SK-N-SH (cell line): ENCODE data around the gene CFDP1. TPM values are rescaled to one million over a fixed set of nuclear protein-coding genes. Genes with fewer than 3 reads are reported as not detected.
"Not testable (repeated sequence)": the region's sequence is repeated elsewhere in the genome, so short reads cannot be mapped to it uniquely, and the experiment has no call there.

Experiments
- CTCF ChIA-PET: fragments of 300-600, 350-600 bp; formaldehyde crosslinking; extraction: SDS; loops from one replicate; lab custom pipeline; 2021; lab: Yijun Ruan, JAX
- POLR2A ChIA-PET: fragments of 350-600 bp; sonication (Branson Sonifier 250); formaldehyde crosslinking; extraction: SDS; loops from one replicate; lab custom pipeline; 2020; ENCODE audit warnings: antibody characterized with exemption, inconsistent platforms; lab: Yijun Ruan, JAX
- DNase-seq: peaks from one replicate; pipeline ENCODE4 v3.0.0; 2012
- H2AFZ ChIP-seq: fragments of 200-600 bp; sonication (generic); 2 replicates; pipeline ENCODE4 v1.8.1; 2016; ENCODE audit warnings: antibody characterized with exemption, mild to moderate bottlenecking, low read depth
- H3F3A ChIP-seq: fragments of 200-600 bp; sonication (generic); replicated peaks from 2 replicates; pipeline ENCODE3; 2016; ENCODE audit warnings: antibody characterized with exemption, mild to moderate bottlenecking; ENCODE audit not compliant: insufficient read depth
- H3K27ac ChIP-seq, 2 experiments: fragments of 200-500 bp in 1 of 2; fragments of 200-600 bp in 1 of 2; sonication (Bioruptor generic) in 1 of 2; sonication (generic), shearing (Covaris generic) in 1 of 2; 2 replicates each; pipeline versions ENCODE4 v1.5.1 to v1.6.1; 2014 to 2016; ENCODE audit warnings: low read depth in 2 of 2, inconsistent platforms in 1 of 2, low read length in 1 of 2, mild to moderate bottlenecking in 1 of 2, mixed read lengths in 1 of 2
- H3K27me3 ChIP-seq: fragments of 200-600 bp; sonication (generic), shearing (Covaris generic); 2 replicates; pipeline ENCODE4 v1.6.1; 2016; ENCODE audit warnings: mixed run types; ENCODE audit not compliant: insufficient read depth
- H3K36me3 ChIP-seq, 2 experiments: fragments of 200-500 bp in 1 of 2; fragments of 200-600 bp in 1 of 2; sonication (Bioruptor generic) in 1 of 2; sonication (generic) in 1 of 2; replicated peaks in 1 of 2; 2 replicates each; pipeline versions ENCODE3 to v1.5.1; 2014 to 2016; ENCODE audit warnings: low read length in 1 of 2, mild to moderate bottlenecking in 1 of 2; ENCODE audit not compliant: insufficient read depth in 2 of 2, control insufficient read depth in 1 of 2
- H3K4me1 ChIP-seq, 2 experiments: fragments of 200-500 bp in 1 of 2; fragments of 200-600 bp in 1 of 2; sonication (Bioruptor generic) in 1 of 2; sonication (generic), shearing (Covaris generic) in 1 of 2; 2 replicates each; pipeline versions ENCODE4 v1.5.1 to v1.6.1; 2014 to 2016; ENCODE audit warnings: low read depth in 1 of 2, low read length in 1 of 2, mixed run types in 1 of 2; ENCODE audit not compliant: insufficient read depth in 2 of 2, control insufficient read depth in 1 of 2
- H3K4me2 ChIP-seq: fragments of 200-600 bp; sonication (generic), shearing (Covaris generic); 2 replicates; pipeline ENCODE4 v1.6.1; 2017; ENCODE audit warnings: mixed run types
- H3K4me3 ChIP-seq, 2 experiments: fragments of 200-500 bp in 1 of 2; fragments of 200-600 bp in 1 of 2; sonication (Bioruptor generic) in 1 of 2; sonication (generic), shearing (Covaris generic) in 1 of 2; 2 replicates each; pipeline versions ENCODE4 v1.5.1 to v1.8.1; 2014 to 2016; ENCODE audit warnings: low read depth in 2 of 2, inconsistent platforms in 1 of 2, low read length in 1 of 2, mild to moderate bottlenecking in 1 of 2, mixed read lengths in 1 of 2, moderate library complexity in 1 of 2
- H3K79me2 ChIP-seq: fragments of 200-600 bp; sonication (generic); 2 replicates; pipeline ENCODE4 v1.8.1; 2017; ENCODE audit warnings: mild to moderate bottlenecking; ENCODE audit not compliant: insufficient read depth
- H3K9ac ChIP-seq: fragments of 200-600 bp; sonication (generic); 2 replicates; pipeline ENCODE4 v1.6.1; 2017; ENCODE audit warnings: mixed run types
- H3K9me2 ChIP-seq: fragments of 200-600 bp; sonication (generic); 2 replicates; pipeline ENCODE4 v1.6.1; 2017; ENCODE audit warnings: mixed run types
- H3K9me3 ChIP-seq: fragments of 200-600 bp; sonication (generic); 2 replicates; pipeline ENCODE4 v1.6.1; 2017; ENCODE audit warnings: mixed run types, mild to moderate bottlenecking, moderate library complexity
- H4K20me1 ChIP-seq: fragments of 200-600 bp; sonication (generic); 2 replicates; pipeline ENCODE4 v1.6.1; 2017; ENCODE audit warnings: mild to moderate bottlenecking, mixed run types; ENCODE audit not compliant: insufficient read depth
- CTCF ChIP-seq: fragments of 200-600 bp; sonication (generic); IDR thresholded peaks from 2 replicates; pipeline ENCODE4 v1.6.1; 2017; ENCODE audit warnings: antibody characterized with exemption, mild to moderate bottlenecking, moderate library complexity
- EZH2phosphoT487 ChIP-seq: fragments of 200-600 bp; sonication (generic); IDR thresholded peaks from 2 replicates; pipeline ENCODE4 v1.6.1; 2017; ENCODE audit warnings: low read depth, mixed run types, mild to moderate bottlenecking, antibody characterized with exemption, moderate library complexity, borderline replicate concordance
- FOSL2 ChIP-seq: IDR thresholded peaks from 2 replicates; pipeline ENCODE4 v1.4.0; 2012; ENCODE audit warnings: low read depth, mild to moderate bottlenecking, moderate library complexity, borderline replicate concordance
- JUND ChIP-seq: IDR thresholded peaks from 2 replicates; pipeline ENCODE4 v1.4.0; 2012
- TCF12 ChIP-seq: IDR thresholded peaks from 2 replicates; pipeline ENCODE4 v1.4.0; 2012
- TEAD4 ChIP-seq: IDR thresholded peaks from 2 replicates; pipeline ENCODE4 v1.4.0; 2012; ENCODE audit warnings: mild to moderate bottlenecking, borderline replicate concordance; ENCODE audit not compliant: insufficient read depth
- WGBS: methylation state at CpG from one replicate; pipeline ENCODE4 v1.1.6; 2017; ENCODE audit warnings: low lambda C conversion rate; 5-methylcytosine and 5-hydroxymethylcytosine counted together
- polyA plus RNA-seq, 3 experiments: library from polyadenylated mRNA; depleted of rRNA; stranded (reverse); fragments of >200 nt; gene quantifications; 2 replicates each; pipeline ENCODE4 v1.2.3, GENCODE V29; 2012

The CFDP1 gene
- polyA plus RNA-seq, 1 of the 3 experiments (the other 2 are of a cell fraction) = 46.0 TPM

- TF ChIP-seq CTCF (no peak), EZH2phosphoT487 (no peak), TEAD4 (no peak)
Observed at GRCh38 chr16:75279305-75279704, 154.0 kb downstream of the CFDP1 start (continued).

- no peaks in the 10 kb centered on the region for H3K4me1 ChIP-seq
- TF ChIP-seq TEAD4 (no peak), FOSL2 (peak; percentile 72; the same call in 1 of the 2 replicates), JUND (peak; percentile 38; the same call in 1 of the 2 replicates), TCF12 (0 out of 2 replicates have a peak, but pooled peaks have one; percentile 15)
- H3K27ac ChIP-seq = no peak overlapping the region
- H3K27me3 ChIP-seq = no peaks in the 10 kb centered on the region
- no peak overlapping the region for H3K4me2 ChIP-seq
- 84% methylated on average over 22 of the region's 23 CpGs for WGBS
- no peak overlapping the region for H2AFZ ChIP-seq
- no peak overlapping the region for H3K4me3 ChIP-seq
- POLR2A ChIA-PET = no interaction called here
- H3K9ac ChIP-seq = no peak overlapping the region
- H3K9me2 ChIP-seq = no peaks in the 10 kb centered on the region
- H4K20me1 ChIP-seq = no peaks in the 10 kb centered on the region
- H3F3A ChIP-seq = no peaks in the 10 kb centered on the region
- H3K36me3 ChIP-seq = no peaks in the 10 kb centered on the region
- CTCF ChIA-PET = interaction anchor here (0.7 kb wide), 1 partner anchor 101 kb away, joined by 3 read pairs; no protein-coding TSS in a partner anchor
- H3K9me3 ChIP-seq = no peaks in the 10 kb centered on the region
- no peak for DNase-seq
- H3K79me2 ChIP-seq = no peaks in the 10 kb centered on the region
Observed at GRCh38 chr16:75273054-75273925, 160.0 kb downstream of the CFDP1 start.

- H3K9me2 ChIP-seq, H3K4me3 ChIP-seq, H4K20me1 ChIP-seq, H3K27me3 ChIP-seq, H3K4me2 ChIP-seq, DNase-seq, H2AFZ ChIP-seq, H3K36me3 ChIP-seq, H3K27ac ChIP-seq, H3K4me1 ChIP-seq, POLR2A ChIA-PET, H3F3A ChIP-seq, H3K79me2 ChIP-seq, H3K9ac ChIP-seq, H3K9me3 ChIP-seq: not testable (repeated sequence)
- 96% methylated on average over 10 of the region's 10 CpGs for WGBS
- CTCF ChIA-PET = interaction anchor here (0.7 kb wide), 1 partner anchor 101 kb away, joined by 3 read pairs; no protein-coding TSS in a partner anchor
Observed at GRCh38 chr16:75272629-75273028, 160.7 kb downstream of the CFDP1 start.
